Vagina (tissue), 2 donors: ENCODE measurements around the gene FRG1.
"Not testable (repeated sequence)": the region's sequence is repeated elsewhere in the genome, so short reads cannot be mapped to it uniquely, and the experiment has no call there.

Experiments
- CTCF ChIP-seq, 3 experiments: fragments of 450-650 bp in 2 of 3; fragments of 200-600 bp in 1 of 3; sonication (generic) in 1 of 3; IDR thresholded peaks; one replicate each; pipeline ENCODE4 v1.5.1; 2017 to 2019; ENCODE audit warnings: antibody characterized with exemption in 3 of 3, mild to moderate bottlenecking in 2 of 3, moderate library complexity in 2 of 3
- POLR2A ChIP-seq, 2 donors: fragments of 450-650 bp; IDR thresholded peaks; one replicate each; pipeline ENCODE4 v1.6.1; 2017; ENCODE audit warnings: antibody characterized with exemption in 2 of 2, mild to moderate bottlenecking in 2 of 2, moderate library complexity in 2 of 2

GRCh38 chr4:189985651-189986243 lies 45.1 kb downstream of the FRG1 start:
- TF ChIP-seq CTCF, POLR2A (IDR thresholded peaks at IDR 0.05): not testable (repeated sequence)
